HUES6 (cell line): ENCODE results near the gene SAMHD1.
"Not testable (repeated sequence)": the region's sequence is repeated elsewhere in the genome, so short reads cannot be mapped to it uniquely, and the experiment has no call there.

Source experiments
- H3K27ac ChIP-seq: 2 replicates; pipeline ENCODE4 v1.7.0; 2013; ENCODE audit warnings: low read depth, mild to moderate bottlenecking, low read length, inconsistent platforms
- H3K27me3 ChIP-seq: 2 replicates; pipeline ENCODE4 v1.6.1; 2013; ENCODE audit warnings: low read length; ENCODE audit not compliant: control insufficient read depth, insufficient read depth
- H3K36me3 ChIP-seq: 2 replicates; pipeline ENCODE4 v1.6.1; 2013; ENCODE audit warnings: low read length; ENCODE audit not compliant: control insufficient read depth, insufficient read depth
- H3K4me1 ChIP-seq: 2 replicates; pipeline ENCODE4 v1.6.1; 2013; ENCODE audit warnings: low read length; ENCODE audit not compliant: control insufficient read depth, insufficient read depth
- H3K4me3 ChIP-seq: 2 replicates; pipeline ENCODE4 v1.5.1; 2013; ENCODE audit warnings: low read depth, low read length
- H3K9ac ChIP-seq: one replicate; pipeline ENCODE4 v1.6.1; 2013; ENCODE audit warnings: mild to moderate bottlenecking, low read length
- H3K9me3 ChIP-seq: 2 replicates; pipeline ENCODE4 v1.6.1; 2013; ENCODE audit warnings: low read depth, low read length; ENCODE audit not compliant: control insufficient read depth, insufficient read depth

Gene SAMHD1

DNA sequence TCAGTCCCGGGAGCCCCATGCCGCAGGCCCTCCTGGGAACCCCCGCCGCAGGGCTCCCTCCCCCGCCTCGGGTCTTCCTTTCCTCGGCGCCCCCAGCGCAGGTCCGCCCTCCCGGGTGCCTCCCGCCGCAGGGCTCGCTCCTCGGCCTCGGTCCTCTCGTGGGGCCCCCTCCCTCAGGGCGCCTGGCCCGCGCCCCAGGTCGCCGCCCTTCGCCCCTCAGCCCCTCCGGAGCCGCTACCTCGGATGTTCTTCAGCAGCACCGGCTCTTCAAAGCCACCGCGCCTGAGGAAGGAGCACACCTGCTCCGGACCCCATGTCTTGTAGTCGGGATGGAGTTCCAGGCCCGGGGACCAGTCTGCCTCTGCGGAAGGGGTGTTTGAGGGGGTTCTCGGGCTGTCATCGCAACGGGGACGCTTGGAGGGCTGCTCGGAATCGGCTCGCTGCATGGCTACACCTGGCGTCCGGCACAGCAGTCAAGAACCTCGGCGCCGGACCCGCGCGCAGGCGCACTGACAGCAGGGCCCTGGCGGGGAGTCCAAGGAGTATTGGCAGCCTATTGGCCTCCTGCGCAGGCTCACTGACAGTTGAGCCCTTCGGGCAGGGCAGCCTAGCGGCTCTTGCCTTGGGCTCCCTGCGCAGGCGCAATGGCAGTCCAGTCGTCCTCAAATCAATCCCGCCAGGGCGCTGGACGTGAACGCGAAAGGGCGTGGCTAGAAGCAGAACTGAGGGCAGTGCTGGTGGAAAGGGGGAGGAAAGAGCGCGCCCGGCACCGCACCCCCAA is at the start of gene SAMHD1:
Gene SAMHD1 (minus strand): TSS at position 511 of the 781 bp plus-strand sequence. CDS start 65 bp downstream, at position 446.
- no peaks in the 10 kb centered on the region for H3K36me3 ChIP-seq
- peak within 1 kb of the TSS; percentile 57 for H3K9ac ChIP-seq
- H3K27ac ChIP-seq: no peak within 1 kb of the TSS
- peaks cover 17% of the 10 kb centered on the region; the same call in 1 of the 2 replicates for H3K27me3 ChIP-seq
- H3K4me3 ChIP-seq: peak within 1 kb of the TSS; percentile 80
- H3K9me3 ChIP-seq: no peaks in the 10 kb centered on the region
- H3K4me1 ChIP-seq: peaks cover 21% of the 10 kb centered on the region

DNA sequence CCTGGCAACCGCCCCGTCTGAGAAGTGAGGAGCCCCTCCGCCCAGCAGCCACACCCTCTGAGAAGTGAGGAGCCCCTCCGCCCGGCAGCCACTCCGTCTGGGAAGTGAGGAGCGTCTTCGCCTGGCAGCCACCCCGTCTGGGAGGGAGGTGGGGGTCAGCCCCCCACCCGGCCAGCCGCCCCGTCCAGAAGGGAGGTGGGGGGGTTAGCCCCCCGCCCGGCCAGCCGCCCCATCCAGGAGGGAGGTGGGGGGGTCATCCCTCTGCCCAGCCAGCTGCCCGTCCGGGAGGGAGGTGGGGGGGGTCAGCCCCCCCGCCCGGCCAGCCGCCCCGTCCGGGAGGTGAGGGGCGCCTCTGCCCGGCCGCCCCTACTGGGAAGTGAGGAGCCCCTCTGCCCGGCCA is 48.7 kb upstream of the SAMHD1 start:
- peaks cover 22% of the 10 kb centered on the region for H3K9me3 ChIP-seq
- H3K4me3 ChIP-seq, H3K9ac ChIP-seq, H3K27ac ChIP-seq, H3K4me1 ChIP-seq, H3K27me3 ChIP-seq: not testable (repeated sequence)
- H3K36me3 ChIP-seq: peaks cover 49% of the 10 kb centered on the region

DNA sequence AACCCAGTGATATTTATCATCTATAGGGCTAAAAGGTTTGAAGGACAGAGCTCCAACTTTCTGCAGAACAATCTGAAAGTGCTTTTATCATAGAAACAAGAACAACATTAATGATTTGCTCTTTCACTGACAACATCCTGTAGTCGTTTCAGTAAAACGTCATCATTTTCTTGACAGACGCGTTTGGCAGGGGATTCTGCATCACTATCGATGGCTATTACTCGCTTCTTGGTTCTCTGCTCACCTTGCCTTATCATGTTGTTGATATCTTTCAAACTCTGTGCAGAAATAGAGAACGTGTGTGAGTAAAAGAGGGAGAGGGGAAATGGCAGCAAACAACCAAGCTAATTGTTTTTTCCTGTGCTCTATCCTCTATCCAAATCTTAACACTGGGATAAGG is 47.1 kb upstream of the SAMHD1 start:
- no peak overlapping the region for H3K27ac ChIP-seq
- H3K9me3 ChIP-seq: peaks cover 35% of the 10 kb centered on the region
- no peaks in the 10 kb centered on the region for H3K4me1 ChIP-seq
- H3K4me3 ChIP-seq: no peak overlapping the region
- no peaks in the 10 kb centered on the region for H3K27me3 ChIP-seq
- peaks cover 57% of the 10 kb centered on the region for H3K36me3 ChIP-seq
- H3K9ac ChIP-seq: no peak overlapping the region

DNA sequence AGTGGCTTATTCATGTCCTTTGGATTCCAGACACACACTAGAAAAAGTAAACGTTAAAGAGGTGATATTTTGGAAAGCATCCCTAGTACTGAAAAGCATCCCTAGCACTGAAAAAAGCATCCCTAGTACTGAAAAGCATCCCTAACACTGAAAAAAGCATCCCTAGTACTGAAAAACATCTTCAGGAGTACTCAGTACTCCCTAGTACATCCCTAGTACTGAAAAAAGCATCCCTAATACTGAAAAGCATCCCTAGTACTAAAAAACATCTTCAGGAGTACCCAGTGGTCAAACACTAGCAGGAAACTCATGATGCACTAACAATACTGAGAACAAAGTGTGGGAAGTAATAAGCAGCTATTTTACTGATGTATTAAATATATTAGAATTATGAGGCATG is 45.6 kb upstream of the SAMHD1 start:
- Histone ChIP-seq H3K9ac (no peak overlapping the region), H3K4me1 (no peaks in the 10 kb centered on the region), H3K36me3 (peaks cover 47% of the 10 kb centered on the region), H3K27me3 (no peaks in the 10 kb centered on the region), H3K9me3 (peaks cover 44% of the 10 kb centered on the region), H3K27ac (no peak overlapping the region), H3K4me3 (no peak overlapping the region)

DNA sequence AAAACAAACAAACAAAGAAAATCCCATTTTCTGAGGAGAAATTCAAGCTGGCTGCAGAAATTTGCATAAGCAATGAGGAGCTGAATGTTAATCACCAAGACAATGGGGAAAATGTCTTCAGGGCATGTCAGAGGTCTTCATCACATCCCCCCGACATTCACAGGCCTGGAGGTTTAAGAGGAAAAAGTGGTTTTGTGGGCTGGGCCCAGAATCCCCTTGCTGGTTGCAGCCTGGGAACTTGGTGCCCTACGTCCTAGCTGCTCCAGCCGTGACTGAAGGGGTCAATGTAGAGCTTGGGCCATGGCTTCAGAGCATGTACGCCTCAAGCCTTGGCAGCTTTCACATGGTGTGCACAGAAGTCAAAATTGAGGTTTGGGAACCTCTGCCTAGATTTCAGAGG is 42.7 kb upstream of the SAMHD1 start:
- H3K36me3 ChIP-seq: peaks cover 44% of the 10 kb centered on the region
- not testable (repeated sequence) for H3K4me1 ChIP-seq, H3K27me3 ChIP-seq

DNA sequence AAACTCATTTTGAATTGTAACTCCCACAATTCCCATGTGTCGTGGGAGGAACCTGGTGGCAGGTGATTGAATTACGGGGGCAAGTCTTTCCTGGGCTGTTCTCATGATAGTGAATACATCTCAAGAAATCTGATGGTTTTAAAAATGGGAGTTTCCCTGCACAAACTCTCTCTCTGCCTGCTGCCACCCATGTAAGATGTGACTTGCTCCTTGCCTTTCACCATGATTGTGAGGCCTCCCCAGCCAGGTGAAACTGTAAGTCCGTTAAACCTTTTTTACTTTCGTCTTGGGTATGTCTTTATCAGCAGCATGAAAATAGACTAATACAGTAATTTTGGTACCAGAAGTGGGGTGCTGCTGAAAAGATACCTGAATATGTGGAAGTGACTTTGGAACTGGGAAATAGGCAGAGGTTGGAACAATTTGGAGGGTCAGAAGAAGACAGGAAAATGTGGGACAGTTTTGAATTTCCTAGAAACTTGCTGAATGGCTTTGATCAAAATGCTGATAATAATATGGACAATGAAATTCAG is 41.4 kb upstream of the SAMHD1 start:
- peaks cover 40% of the 10 kb centered on the region for H3K9me3 ChIP-seq
- H3K36me3 ChIP-seq: peaks cover 33% of the 10 kb centered on the region
- no peak overlapping the region for H3K9ac ChIP-seq
- no peak overlapping the region for H3K27ac ChIP-seq
- no peak overlapping the region for H3K4me3 ChIP-seq
- no peaks in the 10 kb centered on the region for H3K27me3 ChIP-seq
- H3K4me1 ChIP-seq: peaks cover 5% of the 10 kb centered on the region; the same call in 1 of the 2 replicates

More for the DNA sequence above, 42.7 kb upstream of the SAMHD1 start:
- not testable (repeated sequence) for H3K27ac ChIP-seq, H3K9ac ChIP-seq, H3K4me3 ChIP-seq
- peaks cover 43% of the 10 kb centered on the region for H3K9me3 ChIP-seq

DNA sequence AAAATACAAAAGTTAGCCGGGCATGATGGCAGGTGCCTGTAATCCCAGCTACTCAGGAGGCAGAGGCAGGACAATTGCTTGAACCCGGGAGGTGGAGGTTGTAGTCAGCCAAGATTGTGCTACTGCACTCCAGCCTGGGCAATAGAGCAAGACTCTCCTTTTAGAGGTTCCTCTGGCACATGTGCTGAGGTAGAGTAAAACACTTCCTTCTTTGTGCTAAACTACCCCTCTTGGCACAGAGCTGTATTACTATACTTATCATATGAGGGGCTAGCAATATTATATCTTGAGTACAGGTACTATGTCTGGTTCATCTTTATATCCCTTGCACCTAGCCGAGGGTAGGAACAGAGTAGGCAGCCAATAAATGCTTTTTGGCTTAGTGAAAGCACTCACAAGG is 40.2 kb upstream of the SAMHD1 start:
- peaks cover 22% of the 10 kb centered on the region for H3K36me3 ChIP-seq
- no peak overlapping the region for H3K9ac ChIP-seq
- H3K4me1 ChIP-seq: peaks cover 5% of the 10 kb centered on the region; the same call in 1 of the 2 replicates
- no peak overlapping the region for H3K4me3 ChIP-seq
- no peaks in the 10 kb centered on the region for H3K27me3 ChIP-seq
- no peak overlapping the region for H3K27ac ChIP-seq
- peaks cover 31% of the 10 kb centered on the region for H3K9me3 ChIP-seq

DNA sequence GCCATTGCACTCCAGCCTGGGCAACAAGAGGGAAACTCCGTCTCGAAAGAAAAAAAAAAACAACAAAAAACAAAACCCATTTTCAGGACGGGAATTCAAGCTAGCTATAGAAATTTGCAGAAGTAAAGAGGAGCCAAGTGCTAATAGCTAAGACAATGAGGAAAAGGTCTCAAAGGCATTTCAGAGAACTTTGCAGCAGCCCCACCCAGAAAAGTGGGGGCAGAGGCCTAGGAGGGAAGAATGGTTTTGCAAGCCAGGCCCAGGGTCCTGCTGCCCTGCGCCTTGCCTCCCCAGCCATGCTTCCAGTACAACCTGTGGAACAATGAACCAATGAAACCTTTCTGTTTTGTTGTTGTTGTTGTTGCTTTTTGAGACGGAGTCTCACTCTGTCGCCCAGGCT is 38.3 kb upstream of the SAMHD1 start:
- Histone ChIP-seq H3K36me3 (peaks cover 6% of the 10 kb centered on the region), H3K4me3 (no peak overlapping the region), H3K27me3 (no peaks in the 10 kb centered on the region), H3K27ac (no peak overlapping the region), H3K9ac (no peak overlapping the region), H3K4me1 (peaks cover 5% of the 10 kb centered on the region; the same call in 1 of the 2 replicates), H3K9me3 (peaks cover 18% of the 10 kb centered on the region)

DNA sequence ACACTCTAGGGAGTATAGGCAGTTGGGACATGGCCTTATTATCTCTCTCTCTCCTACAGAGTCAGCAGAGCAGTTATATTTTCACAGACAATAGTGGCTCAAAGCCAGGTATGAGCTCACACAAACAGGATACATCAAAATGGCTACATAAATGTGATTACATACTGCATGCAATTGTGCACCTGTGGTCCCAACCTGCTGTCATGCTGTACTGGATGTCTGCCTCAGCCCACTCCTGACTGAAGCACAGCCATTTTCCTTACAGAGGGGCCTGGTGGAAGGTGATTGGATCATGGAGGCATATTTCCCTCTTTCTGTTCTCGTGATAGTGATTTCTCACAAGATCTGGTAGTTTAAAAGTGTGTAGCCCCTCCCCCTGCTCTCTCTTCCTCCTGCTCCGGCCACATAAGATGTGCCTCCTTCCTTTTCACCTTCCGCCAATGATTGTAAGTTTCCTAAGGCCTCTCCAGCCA is 37.0 kb upstream of the SAMHD1 start:
- Histone ChIP-seq H3K4me3 (no peak overlapping the region), H3K9ac (no peak overlapping the region), H3K27ac (no peak overlapping the region), H3K4me1 (peaks cover 5% of the 10 kb centered on the region; the same call in 1 of the 2 replicates), H3K36me3 (no peaks in the 10 kb centered on the region), H3K27me3 (no peaks in the 10 kb centered on the region), H3K9me3 (peaks cover 9% of the 10 kb centered on the region)

DNA sequence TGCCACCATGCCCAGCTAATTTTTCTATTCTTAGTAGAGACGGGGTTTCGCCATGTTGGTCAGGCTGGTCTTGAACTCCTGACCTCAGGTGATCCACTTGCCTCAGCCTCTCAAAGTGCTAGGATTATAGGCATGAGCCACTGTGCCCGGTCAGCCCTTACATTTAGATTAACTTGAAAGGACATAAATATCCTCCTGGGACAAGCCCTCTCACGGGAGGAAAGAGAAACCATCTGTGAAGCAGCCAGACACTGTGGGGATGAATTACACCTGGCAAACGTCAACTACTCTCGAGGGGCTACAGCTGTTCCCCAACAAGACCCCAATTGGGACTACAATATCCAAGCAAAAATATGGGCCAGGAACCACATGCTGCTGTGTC is 32.7 kb upstream of the SAMHD1 start:
- no peaks in the 10 kb centered on the region for H3K9me3 ChIP-seq
- H3K4me1 ChIP-seq: no peaks in the 10 kb centered on the region

DNA sequence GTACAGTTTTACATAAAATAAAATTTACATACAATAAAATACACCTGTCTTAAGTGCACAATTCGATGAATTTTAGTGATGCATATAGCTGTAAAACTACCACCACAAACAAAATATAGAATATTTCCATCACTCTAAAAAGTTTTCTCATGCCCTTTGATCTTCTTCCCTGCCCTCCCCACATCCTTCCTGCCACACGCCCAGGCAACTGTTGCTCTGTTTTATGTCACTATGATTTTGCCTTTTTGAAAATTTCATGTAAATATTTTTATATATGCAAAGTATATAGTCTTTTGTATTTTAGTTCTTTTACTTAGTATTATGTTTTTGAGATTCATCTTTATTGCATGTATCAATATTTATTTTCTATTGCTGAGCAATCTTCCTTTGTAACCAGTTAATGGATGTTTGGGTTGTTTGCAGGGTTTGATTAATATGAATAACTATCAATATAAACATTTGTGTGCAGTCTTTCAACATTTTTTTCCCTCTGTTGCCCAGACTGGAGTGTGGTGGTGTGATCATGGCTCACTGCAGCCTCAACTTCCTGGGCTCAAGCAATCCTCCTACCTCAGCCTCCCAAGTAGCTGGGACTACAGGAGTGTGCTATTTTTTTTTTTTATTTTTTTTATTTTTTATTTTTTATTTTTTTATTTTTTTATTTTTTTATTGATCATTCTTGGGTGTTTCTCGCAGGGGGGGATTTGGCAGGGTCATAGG is 23.8 kb upstream of the SAMHD1 start:
- Histone ChIP-seq H3K9ac (no peak overlapping the region), H3K4me1 (no peaks in the 10 kb centered on the region), H3K27me3 (no peaks in the 10 kb centered on the region), H3K27ac (no peak overlapping the region), H3K36me3 (no peaks in the 10 kb centered on the region), H3K9me3 (0 out of 2 replicates have a peak, but pooled peaks cover 3% of the 10 kb centered on the region), H3K4me3 (no peak overlapping the region)

More for the DNA sequence above, 32.7 kb upstream of the SAMHD1 start:
- Histone ChIP-seq H3K27ac (no peak overlapping the region), H3K36me3 (no peaks in the 10 kb centered on the region), H3K4me3 (no peak overlapping the region), H3K9ac (no peak overlapping the region), H3K27me3 (no peaks in the 10 kb centered on the region)
